ELR (cell line): ENCODE results near the gene EHD1.

Source experiments
- DNase-seq: peaks from one replicate; pipeline ENCODE4 v3.0.0-alpha.2; 2015; ENCODE audit warnings: low read depth

EHD1 gene

DNA sequence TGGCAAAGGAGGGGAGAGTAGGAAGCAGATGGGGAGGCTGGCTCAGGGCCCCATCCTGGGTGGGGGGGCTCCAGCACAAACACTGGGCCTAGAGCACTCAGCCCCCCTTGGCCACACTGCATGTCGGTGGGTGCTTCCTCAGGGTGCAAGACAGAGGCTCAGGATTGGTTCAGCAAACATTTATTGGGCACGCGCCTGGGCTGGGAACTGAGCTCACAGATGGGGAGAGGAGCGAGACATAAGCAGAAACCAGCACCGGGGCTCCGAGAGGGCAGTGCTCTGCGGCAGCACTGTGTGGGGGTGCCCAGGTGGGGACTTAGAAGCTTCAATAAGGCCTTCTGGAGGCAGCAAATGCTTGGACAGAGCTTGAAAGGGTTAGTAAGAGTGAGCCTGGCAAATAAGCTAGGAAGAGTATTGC lies 12.1 kb upstream of the EHD1 start:
- no peak for DNase-seq

DNA sequence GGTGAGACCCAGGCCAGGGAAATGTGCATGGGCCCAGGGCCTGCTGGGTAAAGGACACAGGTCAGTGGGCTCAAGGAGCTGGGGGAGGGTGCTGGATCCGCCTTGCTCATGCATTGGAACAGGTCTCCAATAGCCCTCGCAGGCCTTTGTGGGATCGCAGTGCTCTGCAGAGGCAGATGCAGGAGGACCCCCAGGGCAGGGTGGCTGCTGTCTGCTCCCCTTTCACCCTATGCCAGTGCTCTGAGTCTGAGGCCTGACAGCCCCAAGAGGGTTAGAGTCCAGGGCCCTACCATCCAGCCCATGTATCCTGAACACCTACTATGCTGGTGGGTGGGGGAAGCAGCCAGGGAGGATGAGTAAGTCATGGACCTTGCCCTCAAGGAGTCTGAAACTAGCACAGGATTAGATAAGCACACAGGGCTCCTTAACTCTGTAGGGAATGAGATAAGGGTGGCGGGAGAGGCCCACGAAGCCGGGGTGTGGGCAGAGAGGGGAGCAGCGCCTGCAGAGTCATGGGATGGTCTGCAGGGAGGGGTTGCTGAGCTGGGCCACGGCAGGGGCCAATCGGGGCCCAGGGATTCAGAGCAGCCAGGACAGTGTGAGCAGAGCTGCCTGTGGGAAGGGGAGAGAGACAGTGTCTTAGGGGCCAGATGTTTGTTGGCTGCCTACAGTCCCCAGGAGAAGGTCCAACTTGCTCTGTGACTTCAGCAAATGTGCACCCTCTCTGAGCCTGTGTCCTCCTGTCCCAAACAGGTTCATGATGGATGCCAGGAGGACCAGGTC lies 10.5 kb upstream of the EHD1 start:
- no peak for DNase-seq

GRCh38 chr11:64888406-64888728 lies 9.9 kb upstream of the EHD1 start:
- DNase-seq: no peak

GRCh38 chr11:64887757-64888405 lies 9.5 kb upstream of the EHD1 start:
- peak; percentile 71 for DNase-seq

DNA sequence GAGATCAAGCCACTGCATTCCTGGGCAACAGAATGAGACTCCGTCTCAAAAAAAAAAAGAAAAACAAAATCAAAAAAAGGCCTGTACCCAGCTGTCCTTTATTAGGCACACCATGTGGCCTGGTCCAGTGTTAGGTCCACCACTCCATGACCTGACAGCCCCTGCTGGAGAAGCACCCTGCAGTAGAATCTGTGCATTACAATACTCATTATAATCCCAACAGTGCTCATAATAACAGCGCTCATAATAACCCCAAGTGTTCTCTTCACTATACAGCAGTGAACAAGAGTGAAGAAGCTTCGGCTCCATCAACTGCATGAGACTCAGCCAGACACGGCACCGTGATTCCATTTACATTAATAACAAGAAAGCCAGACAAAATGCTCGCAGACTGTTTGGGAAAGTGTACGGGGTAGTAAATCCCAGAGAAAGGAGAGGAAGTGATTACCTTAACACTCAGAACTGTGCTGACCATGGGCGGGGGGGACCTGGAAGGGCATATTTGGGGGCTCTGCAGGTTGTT lies 8.9 kb upstream of the EHD1 start:
- DNase-seq: no peak

DNA sequence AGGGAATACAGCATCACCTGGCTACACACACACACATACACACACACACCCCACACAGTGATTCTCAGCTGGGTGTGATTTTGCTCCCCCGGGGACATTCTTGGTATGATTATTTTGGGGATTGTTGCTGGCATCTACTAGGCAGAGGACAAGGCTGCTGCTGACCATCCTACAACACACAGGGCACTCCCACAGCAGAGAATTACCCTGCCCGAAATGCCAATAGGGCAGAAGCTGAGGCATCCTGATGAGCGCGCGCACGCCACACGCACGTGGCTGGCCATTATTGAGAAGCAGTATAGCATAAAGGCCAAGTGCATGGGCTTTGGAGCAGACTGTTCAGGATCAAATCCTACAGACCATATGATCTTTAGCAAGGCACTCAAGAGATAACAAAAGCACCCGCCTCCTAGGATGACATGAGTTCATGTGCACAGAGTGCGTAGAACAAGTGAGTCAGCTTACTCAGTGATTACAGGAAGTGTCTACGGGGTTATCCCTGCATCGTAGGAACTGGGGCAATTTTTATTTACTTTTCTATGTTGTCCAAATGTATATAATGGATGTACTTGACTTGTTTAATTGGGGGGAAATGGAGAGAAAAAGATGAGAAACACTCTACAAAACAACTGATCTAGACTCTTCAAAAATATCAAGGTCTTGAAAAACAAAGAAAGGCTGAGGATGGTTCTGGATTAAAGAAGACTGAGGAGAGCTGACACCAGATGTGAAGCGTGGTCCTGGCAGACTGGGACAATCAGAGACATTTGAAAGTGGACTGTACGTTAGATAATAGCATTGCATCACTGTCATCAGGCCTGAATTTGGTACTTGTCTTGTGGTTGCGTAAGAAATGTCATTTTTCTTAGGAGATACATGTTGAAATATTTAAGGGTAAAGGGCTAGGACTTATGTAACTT lies 7.2 kb upstream of the EHD1 start:
- DNase-seq: peak; percentile 85

DNA sequence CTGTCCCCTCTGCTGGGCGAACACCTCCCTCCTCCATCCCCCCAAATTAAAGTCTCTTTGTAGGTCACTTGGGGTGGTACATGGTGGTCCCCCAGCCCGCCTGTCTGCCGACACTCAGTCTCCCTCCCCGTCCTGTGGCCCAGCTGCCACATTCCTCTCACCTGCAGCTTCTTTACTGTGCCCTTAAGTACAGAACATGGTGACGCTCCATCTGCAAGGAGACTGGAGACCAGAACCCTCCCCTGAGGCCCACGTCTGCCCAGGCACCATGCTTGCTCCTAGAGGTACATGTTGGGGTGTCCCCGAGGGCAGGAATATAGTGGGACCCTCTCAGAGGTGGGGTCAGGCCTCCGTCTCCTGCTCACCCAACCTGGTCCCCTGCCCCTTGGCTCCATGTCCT lies 5.6 kb upstream of the EHD1 start:
- DNase-seq: no peak

DNA sequence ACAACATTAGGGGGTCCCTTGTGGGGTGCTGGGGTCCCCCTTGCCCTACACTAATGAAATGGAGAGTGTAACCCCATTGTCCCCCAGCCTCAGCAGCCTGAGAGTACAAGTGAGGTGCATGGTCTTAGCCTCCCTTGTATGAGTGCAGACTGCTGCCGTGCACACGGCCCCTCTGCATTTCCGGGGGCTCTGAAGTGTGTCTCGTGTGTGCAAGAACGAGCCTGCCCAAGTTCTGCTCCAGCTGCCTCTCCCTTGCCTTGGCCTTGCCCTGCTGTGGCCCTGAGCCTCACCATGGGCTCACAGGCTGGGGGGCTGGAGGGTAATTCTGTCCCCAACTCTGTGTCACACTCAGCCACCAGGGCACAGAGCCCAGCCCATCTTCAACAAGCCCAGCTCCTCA lies 5.2 kb upstream of the EHD1 start:
- no peak for DNase-seq

DNA sequence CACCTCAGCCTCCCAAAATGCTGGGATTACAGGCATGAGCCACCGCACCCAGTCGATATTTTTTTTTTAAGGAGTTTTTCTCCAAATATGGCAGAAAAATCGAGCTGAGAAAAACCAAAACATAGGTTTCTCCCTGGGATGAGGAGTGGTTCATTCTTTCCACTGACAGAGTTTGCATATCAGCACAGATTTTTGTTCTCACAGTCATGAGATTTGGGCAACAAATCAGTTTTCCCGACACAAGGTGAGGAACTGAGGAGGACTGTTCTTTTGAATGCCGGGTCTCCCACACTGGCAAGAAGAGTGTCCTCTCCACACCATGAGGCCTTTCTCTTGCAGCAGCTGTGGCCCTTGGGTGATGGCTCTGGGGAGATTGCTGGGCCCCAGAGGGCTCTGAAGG lies 3.8 kb upstream of the EHD1 start:
- DNase-seq: no peak

GRCh38 chr11:64881476-64881875 lies 3.1 kb upstream of the EHD1 start:
- DNase-seq: no peak

DNA sequence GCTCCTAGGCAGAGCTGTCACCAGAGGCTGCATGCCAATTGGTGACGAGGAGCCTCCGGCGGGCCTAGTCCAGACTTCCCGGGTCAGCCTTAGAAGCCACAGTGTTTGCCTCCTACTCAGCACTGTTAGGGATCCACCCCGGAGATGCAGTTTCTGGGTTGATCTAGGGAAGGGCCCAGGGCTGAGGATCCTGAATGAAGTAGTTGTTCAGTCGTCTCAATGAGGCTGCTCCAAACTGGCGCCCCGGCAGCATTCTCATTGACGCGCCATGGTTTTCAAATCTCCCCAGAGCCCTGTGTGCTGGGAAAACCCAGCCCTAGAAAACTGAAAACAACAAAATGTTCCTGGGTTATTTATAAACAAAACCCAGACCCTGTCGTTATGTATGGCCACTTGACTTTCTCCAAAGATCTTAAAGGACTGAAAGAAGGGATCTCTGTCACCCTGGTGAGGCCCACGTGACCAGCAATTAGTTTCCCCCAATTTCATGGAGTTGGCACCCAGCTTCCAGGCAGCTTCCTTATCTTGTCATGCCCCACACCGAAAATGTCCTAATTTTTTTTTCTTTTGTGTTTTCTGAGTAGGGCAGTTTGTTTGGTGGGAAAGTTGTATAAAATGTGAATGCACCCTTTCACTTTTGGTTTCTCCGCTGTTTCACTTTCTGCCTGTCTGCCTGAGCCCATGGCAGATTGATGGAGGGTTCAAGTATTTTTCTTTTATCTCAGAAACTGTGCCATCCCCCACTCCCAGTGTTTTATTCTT lies 2.0 kb upstream of the EHD1 start:
- DNase-seq: no peak

- DNase-seq: no peak
Observed at GRCh38 chr11:64879244-64879900, 951 bp upstream of the EHD1 start.

DNA sequence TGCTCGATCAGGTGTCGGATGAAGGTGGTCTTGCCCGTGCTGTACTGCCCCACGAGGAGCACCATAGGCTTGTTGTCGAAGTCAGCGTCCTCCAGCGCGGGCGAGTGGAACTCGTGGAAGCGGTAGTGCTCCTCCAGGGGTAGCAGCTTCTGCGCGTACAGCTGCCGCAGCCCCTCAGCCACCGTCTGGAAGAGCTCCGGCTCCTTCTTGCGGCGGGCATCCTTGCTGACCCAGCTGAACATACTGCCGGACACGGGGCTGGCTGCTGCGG lies 263 bp downstream of the EHD1 start:
- no peak for DNase-seq

DNA sequence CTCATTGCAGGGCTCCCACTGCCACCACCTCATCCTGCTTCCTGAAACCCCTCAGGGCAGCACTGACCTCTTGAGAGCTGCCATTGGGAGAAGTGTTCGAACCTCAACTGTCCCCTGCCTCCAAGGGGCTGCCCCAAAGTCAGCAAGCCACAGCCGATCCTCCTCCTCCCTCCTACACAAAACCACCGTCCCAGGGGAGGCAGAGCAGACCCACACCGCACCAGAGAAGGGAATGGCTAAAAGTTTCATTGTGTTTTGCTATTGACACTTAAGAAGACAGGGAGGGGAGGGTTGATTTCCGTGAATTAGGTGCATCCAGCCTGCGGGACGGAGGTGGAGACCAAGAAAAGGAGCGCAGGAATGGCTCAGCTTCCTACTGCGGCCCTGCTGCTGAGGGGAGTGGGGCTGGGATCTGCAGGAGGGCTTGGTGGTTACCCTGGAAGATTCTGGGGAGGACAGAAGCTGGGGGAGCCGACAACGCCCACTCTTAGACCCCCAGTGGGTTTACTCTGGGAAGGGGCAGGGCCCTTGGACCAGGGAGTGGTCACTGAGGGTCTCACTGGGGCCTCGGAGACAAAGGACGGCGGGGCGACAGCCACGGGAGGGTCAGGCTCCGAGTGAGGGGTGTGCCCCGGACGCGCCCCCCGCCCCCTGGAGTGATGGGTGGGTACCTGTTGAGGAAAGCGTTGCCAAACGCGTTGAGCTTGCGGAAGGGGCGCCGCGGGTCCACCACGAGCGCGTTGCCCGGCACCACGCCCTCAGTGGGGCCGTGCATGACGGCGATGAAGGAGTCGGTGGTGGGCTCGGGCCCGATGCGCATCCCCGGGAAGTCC lies 815 bp downstream of the EHD1 start:
- peak; percentile 41 for DNase-seq

DNA sequence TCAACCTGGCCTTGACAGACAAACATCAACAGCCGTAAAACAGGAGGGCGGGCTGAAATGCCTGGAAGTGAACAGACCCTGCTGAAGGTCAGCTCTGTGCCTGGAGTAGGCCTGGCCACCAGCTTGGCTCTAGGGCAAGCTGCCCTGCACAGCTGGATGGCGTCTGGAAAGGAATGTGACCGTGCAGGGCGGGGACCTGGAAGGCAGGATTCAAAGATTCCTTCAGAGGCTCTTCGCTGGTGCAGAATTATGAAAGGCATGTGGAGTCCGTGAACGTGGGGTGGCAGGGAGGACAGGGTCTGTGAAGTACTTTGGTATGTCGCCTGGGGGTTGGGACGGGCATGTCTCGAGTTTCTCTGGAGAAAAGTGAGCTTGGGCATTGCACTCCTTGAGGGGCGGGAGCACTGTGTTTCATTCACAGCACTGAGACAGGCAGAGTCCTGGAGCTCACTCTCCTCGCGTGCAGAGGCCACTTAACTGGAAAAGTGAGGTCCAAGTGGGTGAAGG lies 1.5 kb downstream of the EHD1 start:
- peak; percentile 56 for DNase-seq

DNA sequence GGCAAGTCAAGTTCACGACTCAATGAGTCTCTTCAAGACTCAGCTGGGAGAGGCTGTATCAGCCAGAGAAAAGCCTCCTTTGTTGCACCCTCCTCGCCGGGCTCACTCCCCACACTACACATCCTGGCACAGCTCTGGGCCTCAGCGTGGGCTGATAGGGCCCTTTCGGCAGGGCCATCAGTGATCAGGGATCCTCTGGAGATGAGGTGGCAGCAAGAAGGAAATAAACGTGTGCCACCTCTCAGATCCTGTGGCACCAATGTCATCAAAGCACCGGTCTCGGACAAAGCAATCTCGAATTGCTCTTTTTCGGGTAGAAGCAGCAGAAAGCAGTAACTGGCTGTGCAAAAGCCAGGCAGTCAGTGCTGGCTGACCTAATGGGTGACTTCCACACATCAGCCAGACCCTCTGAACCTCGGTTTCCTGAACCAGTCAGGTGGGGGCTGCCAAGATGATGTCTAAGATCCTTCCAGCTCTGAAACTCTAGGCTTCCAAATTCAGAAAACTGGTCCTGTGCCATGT lies 2.1 kb downstream of the EHD1 start:
- DNase-seq: no peak

DNA sequence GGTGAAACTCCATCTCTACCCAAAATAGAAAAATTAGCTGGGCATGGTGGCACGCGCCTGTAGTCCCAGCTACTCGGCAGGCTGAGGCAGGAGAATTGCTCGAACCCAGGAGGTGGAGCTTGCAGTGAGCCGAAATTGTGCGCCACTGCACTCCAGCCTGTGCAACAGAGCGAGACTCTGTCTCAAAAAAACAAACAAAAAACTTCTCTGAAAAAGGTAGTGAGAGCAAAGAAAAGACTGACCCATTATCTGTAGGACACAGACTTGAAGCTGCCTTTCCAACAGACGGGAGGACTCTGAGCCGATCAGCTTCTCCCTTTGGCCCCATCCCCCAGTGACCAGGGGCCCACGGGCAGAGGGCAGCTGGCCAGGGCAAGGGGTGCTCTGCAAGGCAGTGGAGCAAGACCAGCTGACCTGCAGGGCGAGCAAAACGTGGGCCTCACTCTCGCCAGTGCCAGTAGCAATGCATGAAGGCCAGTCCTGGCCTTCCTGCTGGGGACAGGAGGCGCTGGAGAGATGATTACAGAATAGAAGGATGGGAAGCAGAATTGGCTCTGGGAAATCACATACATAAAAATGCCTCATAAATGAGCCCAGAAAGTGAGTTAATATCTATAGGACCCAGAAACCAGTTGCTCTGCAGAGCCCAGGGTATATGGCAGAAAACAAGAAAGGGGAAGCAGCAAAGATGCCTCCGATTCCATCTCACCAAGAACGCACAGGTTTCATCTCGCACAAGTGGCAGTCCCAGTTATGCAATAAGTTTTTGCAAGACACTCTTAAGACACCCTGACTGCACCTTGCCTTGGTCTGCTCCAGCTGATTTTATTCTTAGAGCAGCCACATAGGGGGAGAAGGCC lies 2.8 kb downstream of the EHD1 start:
- DNase-seq: no peak

GRCh38 chr11:64874308-64875240 lies 3.8 kb downstream of the EHD1 start:
- no peak for DNase-seq
